NCI-H2227 (cell line): Measurements from ENCODE around the gene MYO16.

ENCODE experiments used
- DNase-seq: peaks from one replicate; lab custom pipeline; 2025; ENCODE audit not compliant: unreplicated experiment; lab: John Stamatoyannopoulos, UW

MYO16 gene

GRCh38 chr13:109148243-109148642 is 518.8 kb downstream of the MYO16 start:
- no peak for DNase-seq

GRCh38 chr13:109150696-109151095 is 521.3 kb downstream of the MYO16 start:
- no peak for DNase-seq

GRCh38 chr13:109151255-109151654 is 521.8 kb downstream of the MYO16 start:
- no peak for DNase-seq

GRCh38 chr13:109151696-109152095 is 522.3 kb downstream of the MYO16 start:
- no peak for DNase-seq

- DNase-seq: no peak
Observed at GRCh38 chr13:109152311-109152820, 523.0 kb downstream of the MYO16 start.

GRCh38 chr13:109152941-109153340 is 523.5 kb downstream of the MYO16 start:
- no peak for DNase-seq

- no peak for DNase-seq
Observed at GRCh38 chr13:109154146-109154545, 524.7 kb downstream of the MYO16 start.

- no peak for DNase-seq
Observed at GRCh38 chr13:109154546-109154945, 525.1 kb downstream of the MYO16 start.

GRCh38 chr13:109154966-109155761 is 525.8 kb downstream of the MYO16 start:
- DNase-seq: no peak

- no peak for DNase-seq
Observed at GRCh38 chr13:109156181-109156935, 526.9 kb downstream of the MYO16 start.

- no peak for DNase-seq
Observed at GRCh38 chr13:109157275-109157674, 527.9 kb downstream of the MYO16 start.

- DNase-seq: no peak
Observed at GRCh38 chr13:109158383-109158782, 529.0 kb downstream of the MYO16 start.

- no peak for DNase-seq
Observed at GRCh38 chr13:109159650-109160309, 530.4 kb downstream of the MYO16 start.

- no peak for DNase-seq
Observed at GRCh38 chr13:109160357-109160756, 530.9 kb downstream of the MYO16 start.

- DNase-seq: no peak
Observed at GRCh38 chr13:109160887-109161669, 531.7 kb downstream of the MYO16 start.

GRCh38 chr13:109162248-109163036 is 533.0 kb downstream of the MYO16 start:
- DNase-seq: no peak

- no peak for DNase-seq
Observed at GRCh38 chr13:109163037-109163379, 533.6 kb downstream of the MYO16 start.

GRCh38 chr13:109165417-109165904 is 536.0 kb downstream of the MYO16 start:
- no peak for DNase-seq

GRCh38 chr13:109166804-109167203 is 537.4 kb downstream of the MYO16 start:
- no peak for DNase-seq

- DNase-seq: no peak
Observed at GRCh38 chr13:109172136-109172535, 542.7 kb downstream of the MYO16 start.
